HCT116 (cell line): ENCODE measurements around the gene KIF14.

Experiments
- POLR2A ChIP-seq: IDR thresholded peaks from 2 replicates; pipeline ENCODE4 v1.7.0; 2011; ENCODE audit warnings: borderline replicate concordance; ENCODE audit not compliant: insufficient read depth, insufficient read length; ENCODE audit errors: extremely low read depth
- POLR2AphosphoS5 ChIP-seq: IDR thresholded peaks from 2 replicates; pipeline ENCODE4 v1.6.1; 2011; ENCODE audit warnings: mild to moderate bottlenecking, low read depth, low read length, moderate library complexity
- SP1 ChIP-seq: IDR thresholded peaks from 2 replicates; pipeline ENCODE4 v1.6.1; 2012; ENCODE audit warnings: low read depth

DNA sequence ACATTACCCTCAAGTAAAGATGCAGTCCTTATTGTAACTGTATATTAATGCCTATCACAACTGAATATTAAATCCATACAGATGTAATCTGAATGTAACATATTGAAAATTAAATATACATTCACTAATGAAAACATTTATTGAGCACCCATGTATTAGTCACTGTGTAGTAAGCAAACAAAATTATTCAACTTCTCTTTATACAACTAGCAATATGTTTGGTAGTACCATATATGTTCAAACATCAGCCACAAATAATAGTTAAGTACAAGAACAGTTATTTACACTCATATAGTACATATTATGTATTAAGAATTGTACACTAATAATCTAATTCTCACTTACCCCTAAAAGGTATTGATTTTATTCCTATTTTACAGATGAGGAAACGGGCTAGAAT is 17.9 kb downstream of the KIF14 start:
- TF ChIP-seq POLR2AphosphoS5 (no peak), POLR2A (no peak), SP1 (no peak)
